ENCODE data around the gene SPINK8. TPM values are rescaled to one million over a fixed set of nuclear protein-coding genes. Genes with fewer than 3 reads are reported as not detected.
"Not testable (repeated sequence)": the region's sequence is repeated elsewhere in the genome, so short reads cannot be mapped to it uniquely, and the experiment has no call there.

SPINK8 gene
- not detected for total RNA-seq (ENCODE audit: unreplicated experiment)
- long read RNA-seq: 0 reads

DNA sequence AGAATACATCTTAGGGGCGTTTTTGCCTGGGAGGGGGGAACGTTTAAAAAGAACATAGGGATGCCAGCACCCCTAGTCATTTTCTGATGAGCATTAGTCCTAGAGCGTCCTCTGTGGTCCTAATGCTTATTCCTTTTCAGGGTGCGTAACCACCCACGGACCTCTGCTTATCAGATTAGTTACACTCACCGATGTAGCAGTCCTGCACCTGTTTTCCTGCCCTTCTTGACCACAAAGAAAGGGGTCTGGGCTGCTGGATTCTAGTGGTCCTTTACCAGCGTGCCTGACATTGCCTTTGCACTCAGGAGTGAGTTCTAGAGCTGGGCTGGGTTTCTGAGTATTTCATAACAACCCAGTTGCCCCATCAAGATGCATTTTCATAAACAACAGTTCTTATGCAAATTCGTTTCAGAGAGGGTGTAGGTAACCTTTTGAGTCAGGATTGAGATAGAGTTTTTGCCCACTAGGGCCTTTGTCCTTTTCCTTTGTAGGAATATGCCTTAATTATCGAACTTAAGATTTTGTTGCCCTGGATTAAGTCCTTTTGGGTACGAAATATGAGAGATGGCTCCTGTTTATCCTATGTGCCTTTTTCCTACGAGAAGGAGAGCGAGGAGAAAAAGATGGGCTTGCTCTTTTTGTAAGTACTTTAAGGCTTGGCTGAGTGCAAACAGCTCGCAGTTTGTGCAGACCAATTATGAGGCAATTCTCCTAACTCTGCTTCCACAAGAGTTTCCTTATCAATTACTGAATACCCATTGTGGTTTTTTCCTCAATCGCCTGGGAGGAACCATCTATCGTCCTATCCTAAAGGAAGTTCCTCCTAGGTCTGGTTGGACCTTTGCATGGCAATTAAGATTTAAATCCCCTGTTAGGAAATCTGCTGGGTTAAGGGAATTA is at the start of gene SPINK8:
Gene SPINK8, minus strand, starts transcription at position 316 of the 900 bp plus-strand sequence. CDS start 5,320 bp downstream, outside the sequence.
- H3K36me3 Mint-ChIP-seq (ENCODE audit: low read depth, unreplicated experiment); DNase-seq (ENCODE audit: low spot score); H3K27me3 Mint-ChIP-seq (ENCODE audit: unreplicated experiment); H3K27ac Mint-ChIP-seq (ENCODE audit: unreplicated experiment); H3K9me3 Mint-ChIP-seq (ENCODE audit: unreplicated experiment): not testable (repeated sequence)
- Mint-ChIP-seq H3K4me3 (ENCODE audit: unreplicated experiment) (peak within 1 kb of the TSS; percentile 31), H3K4me1 (ENCODE audit: unreplicated experiment) (peaks cover 12% of the 10 kb centered on the region)

DNA sequence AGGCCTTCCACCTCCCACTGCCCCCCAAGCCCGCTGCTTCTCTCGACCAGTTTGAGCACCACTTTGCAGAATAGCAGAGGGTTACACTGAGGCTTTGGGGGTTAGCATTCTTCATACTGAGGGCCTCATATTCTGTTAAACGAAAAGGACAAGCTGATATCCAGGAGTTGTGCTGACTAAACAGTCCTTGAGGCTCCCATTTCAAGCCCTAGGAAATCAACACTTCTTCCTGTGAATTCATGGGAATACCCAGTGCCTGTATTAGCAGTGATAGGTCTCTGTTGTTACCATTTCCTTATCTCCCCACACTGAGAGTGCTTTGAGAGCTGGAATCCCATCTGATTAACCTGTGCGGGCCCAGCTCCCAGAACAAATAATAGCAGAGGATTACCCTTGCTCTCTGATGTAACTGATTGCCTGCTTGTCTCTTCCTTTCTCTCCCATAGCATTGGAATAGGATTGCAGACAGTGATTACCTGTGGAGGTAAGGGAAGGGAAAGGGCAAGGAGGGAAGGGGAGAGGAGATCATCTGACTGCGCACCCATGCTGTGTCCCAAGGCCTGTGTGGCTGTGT is 39.5 kb upstream of the SPINK8 start:
- H3K36me3 Mint-ChIP-seq (ENCODE audit: low read depth, unreplicated experiment): no peaks in the 10 kb centered on the region
- no peak overlapping the region for H3K4me3 Mint-ChIP-seq (ENCODE audit: unreplicated experiment)
- no peaks in the 10 kb centered on the region for H3K27me3 Mint-ChIP-seq (ENCODE audit: unreplicated experiment)
- no peak overlapping the region for H3K27ac Mint-ChIP-seq (ENCODE audit: unreplicated experiment)
- TF ChIP-seq, protein P1, sequence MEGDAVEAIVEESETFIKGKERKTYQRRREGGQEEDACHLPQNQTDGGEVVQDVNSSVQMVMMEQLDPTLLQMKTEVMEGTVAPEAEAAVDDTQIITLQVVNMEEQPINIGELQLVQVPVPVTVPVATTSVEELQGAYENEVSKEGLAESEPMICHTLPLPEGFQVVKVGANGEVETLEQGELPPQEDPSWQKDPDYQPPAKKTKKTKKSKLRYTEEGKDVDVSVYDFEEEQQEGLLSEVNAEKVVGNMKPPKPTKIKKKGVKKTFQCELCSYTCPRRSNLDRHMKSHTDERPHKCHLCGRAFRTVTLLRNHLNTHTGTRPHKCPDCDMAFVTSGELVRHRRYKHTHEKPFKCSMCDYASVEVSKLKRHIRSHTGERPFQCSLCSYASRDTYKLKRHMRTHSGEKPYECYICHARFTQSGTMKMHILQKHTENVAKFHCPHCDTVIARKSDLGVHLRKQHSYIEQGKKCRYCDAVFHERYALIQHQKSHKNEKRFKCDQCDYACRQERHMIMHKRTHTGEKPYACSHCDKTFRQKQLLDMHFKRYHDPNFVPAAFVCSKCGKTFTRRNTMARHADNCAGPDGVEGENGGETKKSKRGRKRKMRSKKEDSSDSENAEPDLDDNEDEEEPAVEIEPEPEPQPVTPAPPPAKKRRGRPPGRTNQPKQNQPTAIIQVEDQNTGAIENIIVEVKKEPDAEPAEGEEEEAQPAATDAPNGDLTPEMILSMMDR (IDR thresholded peaks at IDR 0.05; ENCODE audit: unreplicated experiment): no peak
- H3K9me3 Mint-ChIP-seq (ENCODE audit: unreplicated experiment): no peaks in the 10 kb centered on the region
- no peak for DNase-seq (ENCODE audit: low spot score)
- H3K4me1 Mint-ChIP-seq (ENCODE audit: unreplicated experiment): peaks cover 25% of the 10 kb centered on the region

DNA sequence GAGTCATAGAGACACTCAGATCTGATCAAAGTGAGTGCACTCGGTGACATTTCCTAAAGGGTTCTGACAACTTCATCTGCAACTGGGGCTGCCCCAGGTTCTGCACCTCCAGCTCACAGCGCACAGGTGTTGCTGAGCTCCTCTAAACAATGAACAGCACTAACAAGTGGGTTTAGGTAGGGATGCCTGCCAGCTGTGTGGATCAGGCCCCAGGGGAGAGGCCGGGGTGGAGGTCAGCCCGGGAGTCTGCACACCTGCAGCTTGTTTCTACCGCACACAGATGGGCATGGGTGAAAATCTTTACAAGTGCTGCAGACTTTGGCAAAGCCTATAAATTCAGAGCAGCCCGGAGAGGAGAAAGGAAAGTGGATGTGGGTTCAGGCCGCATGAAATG is 38.9 kb upstream of the SPINK8 start:
- Mint-ChIP-seq H3K27me3 (ENCODE audit: unreplicated experiment) (no peaks in the 10 kb centered on the region), H3K4me3 (ENCODE audit: unreplicated experiment) (no peak overlapping the region), H3K27ac (ENCODE audit: unreplicated experiment) (no peak overlapping the region), H3K36me3 (ENCODE audit: low read depth, unreplicated experiment) (no peaks in the 10 kb centered on the region), H3K4me1 (ENCODE audit: unreplicated experiment) (peaks cover 25% of the 10 kb centered on the region), H3K9me3 (ENCODE audit: unreplicated experiment) (no peaks in the 10 kb centered on the region)
- no peak for DNase-seq (ENCODE audit: low spot score)
- TF ChIP-seq, protein P1 (IDR thresholded peaks at IDR 0.05; ENCODE audit: unreplicated experiment): no peak

DNA sequence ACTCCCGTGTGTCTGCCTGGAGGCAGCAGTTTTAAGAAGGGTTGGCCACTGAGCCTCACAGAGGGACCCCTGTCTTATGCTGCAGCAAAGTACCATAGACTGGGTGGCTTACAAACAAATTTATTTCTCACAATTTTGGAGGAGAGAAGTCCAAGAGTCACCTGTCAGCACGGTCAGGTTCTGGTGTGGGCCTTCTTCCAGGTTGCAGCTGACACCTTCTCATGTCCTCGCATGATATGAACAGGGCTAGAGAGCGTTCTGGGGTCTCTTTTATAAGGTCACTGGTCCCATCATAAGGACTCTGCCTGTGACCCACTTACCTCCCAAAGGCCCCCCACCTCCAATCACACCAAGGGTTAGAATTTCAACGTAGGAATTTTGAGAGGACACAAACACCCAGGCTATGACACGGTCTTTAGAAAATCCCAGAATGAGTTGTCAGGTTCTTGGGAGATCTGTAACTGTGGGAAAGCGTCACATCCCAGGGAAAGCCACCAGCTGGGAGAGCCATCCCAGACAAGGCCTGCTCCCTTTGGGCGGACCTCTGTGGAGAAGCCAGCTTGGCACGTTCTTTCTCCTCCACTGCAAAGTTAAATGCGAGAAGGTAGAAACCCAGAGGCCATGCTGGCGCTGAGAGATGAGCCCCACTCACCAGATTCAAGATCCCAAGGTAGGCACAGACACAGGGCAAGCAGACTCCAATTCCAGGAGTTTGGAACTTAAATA is 38.4 kb upstream of the SPINK8 start, which contains the start of gene FBXW12:
Gene FBXW12, plus strand, starts transcription at position 569 of the 726 bp plus-strand sequence. CDS start 549 bp downstream, outside the sequence.
- Mint-ChIP-seq H3K9me3 (ENCODE audit: unreplicated experiment) (no peaks in the 10 kb centered on the region), H3K27ac (ENCODE audit: unreplicated experiment) (no peak within 1 kb of the TSS)

DNA sequence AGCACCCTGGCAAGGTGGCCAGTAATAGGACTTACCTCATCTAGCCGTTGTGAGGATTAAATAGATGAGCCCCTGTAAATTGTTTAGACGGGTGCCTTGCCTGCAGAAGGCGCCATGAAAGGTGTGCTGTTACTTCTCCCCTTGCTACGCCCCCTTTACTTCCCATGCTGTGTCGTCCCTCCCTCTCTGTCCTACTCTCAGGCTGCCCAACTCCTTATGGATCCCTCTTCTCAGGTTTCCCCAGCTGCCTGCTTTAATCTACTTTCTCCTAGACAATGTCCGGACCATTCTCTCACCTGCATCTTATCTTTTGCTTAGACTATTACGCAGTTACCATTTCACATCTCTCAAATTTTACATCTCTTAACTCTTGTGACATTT is 36.9 kb upstream of the SPINK8 start:
- Mint-ChIP-seq H3K27me3 (ENCODE audit: unreplicated experiment) (no peaks in the 10 kb centered on the region), H3K36me3 (ENCODE audit: low read depth, unreplicated experiment) (no peaks in the 10 kb centered on the region), H3K27ac (ENCODE audit: unreplicated experiment) (no peak overlapping the region), H3K9me3 (ENCODE audit: unreplicated experiment) (no peaks in the 10 kb centered on the region), H3K4me1 (ENCODE audit: unreplicated experiment) (peaks cover 25% of the 10 kb centered on the region), H3K4me3 (ENCODE audit: unreplicated experiment) (no peak overlapping the region)
- DNase-seq (ENCODE audit: low spot score): no peak
- TF ChIP-seq, protein P1 (IDR thresholded peaks at IDR 0.05; ENCODE audit: unreplicated experiment): no peak

More for the DNA sequence above, 38.4 kb upstream of the SPINK8 start, which contains the start of gene FBXW12:
- DNase-seq (ENCODE audit: low spot score): no peak
- Mint-ChIP-seq H3K4me3 (ENCODE audit: unreplicated experiment) (no peak within 1 kb of the TSS), H3K36me3 (ENCODE audit: low read depth, unreplicated experiment) (no peaks in the 10 kb centered on the region), H3K27me3 (ENCODE audit: unreplicated experiment) (no peaks in the 10 kb centered on the region), H3K4me1 (ENCODE audit: unreplicated experiment) (peaks cover 25% of the 10 kb centered on the region)
- TF ChIP-seq, protein P1 (IDR thresholded peaks at IDR 0.05; ENCODE audit: unreplicated experiment): no peak

Data from endothelial cell (in vitro differentiated cells).